GOT3 (cell line): ENCODE results near the gene SLC1A3.
"Not testable (repeated sequence)": the region's sequence is repeated elsewhere in the genome, so short reads cannot be mapped to it uniquely, and the experiment has no call there.

ENCODE experiments used
- DNase-seq: peaks from one replicate; lab custom pipeline; 2025; ENCODE audit warnings: mixed read lengths; lab: John Stamatoyannopoulos, UW

Gene SLC1A3

DNA sequence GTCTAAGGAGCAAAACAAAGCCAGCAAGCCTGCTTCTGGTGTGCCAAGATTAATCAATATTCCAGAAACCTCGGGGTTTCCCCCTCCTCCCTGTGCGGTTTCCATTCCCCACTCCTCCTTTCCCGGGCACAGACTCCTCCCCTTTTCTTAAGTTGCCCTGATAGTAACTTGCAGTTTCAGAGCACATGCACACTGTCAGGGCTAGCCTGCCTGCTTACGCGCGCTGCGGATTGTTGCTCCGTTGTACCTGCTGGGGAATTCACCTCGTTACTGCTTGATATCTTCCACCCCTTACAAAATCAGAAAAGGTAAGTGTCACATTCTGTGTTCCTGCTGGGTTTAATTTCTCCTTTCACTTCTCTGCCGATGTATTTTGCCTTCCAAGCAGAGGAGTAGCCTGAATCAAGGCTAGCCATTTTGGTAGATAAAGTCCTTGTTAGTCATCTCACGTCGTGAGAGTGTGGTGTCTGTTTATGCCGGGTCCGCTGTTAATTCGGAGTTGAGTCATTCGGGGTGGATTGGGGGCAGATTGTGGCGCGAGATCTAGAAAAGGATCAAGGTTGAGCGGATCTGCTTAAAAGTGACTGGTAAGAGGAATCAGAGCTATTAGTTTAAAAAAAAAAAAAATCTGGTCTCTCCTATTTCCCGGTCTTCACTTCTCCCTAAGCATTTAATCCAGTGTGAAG, at the start of gene SLC1A3:
TSS of gene SLC1A3 (plus strand) at position 179 of the 686 bp plus-strand sequence. CDS start 1,818 bp downstream, outside the sequence.
- DNase-seq, result peak; percentile 33

DNA sequence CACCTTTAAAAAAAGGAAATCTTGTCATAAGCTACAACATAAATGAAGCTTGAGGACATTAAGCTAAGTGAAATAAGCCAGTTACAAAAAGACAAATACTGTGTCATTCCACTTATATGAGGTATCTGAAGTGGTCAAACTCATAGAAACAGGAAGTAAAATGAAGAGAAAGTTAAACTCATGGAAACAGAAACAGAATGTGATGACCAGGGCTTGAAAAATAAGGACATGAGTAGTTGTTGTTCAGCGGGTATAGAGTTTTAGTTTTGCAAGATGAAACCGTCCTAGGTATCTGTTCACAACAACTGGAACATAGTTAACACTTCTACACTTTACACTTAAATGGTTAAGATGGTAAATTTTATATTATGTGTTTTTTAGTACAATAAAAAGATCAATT, 47.8 kb upstream of the SLC1A3 start:
- no peak for DNase-seq

DNA sequence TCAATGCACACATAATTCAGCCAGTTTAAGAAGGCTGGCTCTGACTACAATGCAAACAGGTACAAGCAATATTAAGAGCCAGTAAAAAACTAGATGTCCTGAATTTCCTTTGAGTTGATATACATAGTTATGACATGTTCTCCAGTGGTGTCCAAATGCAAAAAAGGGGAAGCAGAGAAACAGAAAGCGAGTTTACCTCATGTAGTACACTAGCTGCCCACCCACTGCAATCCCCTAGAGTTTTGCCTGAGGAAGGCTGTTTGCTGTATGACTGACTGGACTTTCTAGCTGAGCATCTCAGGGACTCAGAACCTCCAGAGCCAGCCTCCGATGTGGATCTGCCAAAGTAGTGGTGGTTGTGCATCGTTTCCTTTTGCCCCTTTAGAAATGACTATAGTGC, 44.8 kb upstream of the SLC1A3 start:
- no peak for DNase-seq

DNA sequence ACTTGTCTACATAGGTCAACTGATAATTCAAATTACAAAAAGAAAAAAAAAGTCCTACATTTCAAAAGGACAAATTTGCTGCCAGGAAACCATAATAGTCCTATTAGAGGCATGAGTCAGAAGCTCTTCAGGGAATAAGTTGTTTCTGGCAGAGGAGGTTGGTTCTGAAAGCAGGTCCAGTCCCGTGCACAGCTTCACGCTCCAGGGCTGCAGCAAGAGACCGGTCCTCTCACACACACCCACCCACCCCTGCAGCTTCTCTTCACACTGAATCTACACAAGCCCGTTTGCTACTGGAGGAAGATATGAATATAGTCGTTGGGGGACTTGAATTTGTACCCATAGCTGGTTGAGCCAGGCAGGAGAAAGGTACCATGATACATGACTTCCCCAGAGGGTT, 36.9 kb upstream of the SLC1A3 start:
- DNase-seq, result no peak

DNA sequence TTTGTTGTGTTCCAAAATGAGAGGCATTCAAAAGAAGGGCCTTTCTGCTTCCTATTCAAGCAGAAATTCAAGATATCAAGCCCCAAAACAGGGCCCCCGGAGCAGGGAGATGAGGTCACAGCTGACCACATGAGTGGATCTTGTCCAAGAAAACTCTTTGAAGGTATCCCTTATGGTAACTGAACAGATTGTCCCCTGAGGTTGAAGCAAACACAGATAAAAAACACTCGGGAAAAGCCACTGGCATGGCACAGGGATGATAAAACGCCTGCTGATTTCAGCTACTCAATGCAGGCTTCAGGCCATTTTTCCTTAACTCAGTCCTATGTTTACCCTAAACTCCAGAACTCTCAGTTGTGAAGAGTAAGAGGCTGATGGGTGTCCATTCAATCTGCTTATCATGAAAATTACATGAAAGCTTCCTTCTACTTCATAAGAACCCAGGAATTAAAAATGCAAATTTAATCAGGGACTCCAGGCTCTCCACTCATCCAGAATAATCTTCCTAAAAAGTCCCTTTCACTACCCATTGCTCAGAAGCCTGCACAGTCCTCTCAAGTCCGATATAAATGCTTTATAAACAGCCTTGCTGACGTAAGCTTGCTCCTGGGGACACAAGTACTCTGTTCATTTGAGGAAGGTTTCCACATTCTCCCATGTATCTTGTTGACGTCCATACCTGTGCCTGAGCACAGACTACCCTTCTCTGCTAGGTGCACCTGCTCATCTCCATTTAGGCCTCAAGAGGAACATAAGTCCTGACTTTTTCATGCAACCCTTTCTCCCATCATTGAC, 35.9 kb upstream of the SLC1A3 start:
- no peak for DNase-seq

DNA sequence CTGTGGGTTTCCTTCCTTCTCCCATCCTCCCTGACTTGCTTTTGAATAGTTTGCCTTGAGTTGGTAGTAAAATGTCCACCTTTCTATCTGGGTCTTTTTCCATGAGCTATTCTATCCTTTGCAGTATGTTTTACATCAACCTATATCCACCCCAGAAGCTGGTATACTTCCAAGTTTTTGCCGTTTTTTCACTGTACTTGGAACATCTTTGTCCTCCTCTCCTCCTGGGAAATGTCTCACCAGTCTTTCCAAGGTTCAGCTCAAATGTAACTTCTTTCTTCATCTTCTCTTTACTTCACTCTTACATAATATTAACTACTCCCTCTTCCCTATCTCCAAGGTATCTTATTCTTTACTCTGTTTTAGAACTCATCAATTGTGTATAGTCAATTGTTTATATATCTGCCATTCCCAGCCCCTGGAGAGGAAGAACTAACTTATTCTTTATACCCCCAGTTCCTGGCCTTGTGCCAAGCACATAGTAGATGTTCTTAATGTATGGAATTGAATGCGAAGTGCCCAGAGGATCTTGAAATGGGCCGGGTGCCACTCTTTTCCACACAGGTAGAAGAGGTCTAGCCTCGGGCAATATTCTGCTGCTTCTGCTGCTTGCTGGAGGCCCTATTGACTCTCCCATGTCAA, 34.9 kb upstream of the SLC1A3 start:
- no peak for DNase-seq

DNA sequence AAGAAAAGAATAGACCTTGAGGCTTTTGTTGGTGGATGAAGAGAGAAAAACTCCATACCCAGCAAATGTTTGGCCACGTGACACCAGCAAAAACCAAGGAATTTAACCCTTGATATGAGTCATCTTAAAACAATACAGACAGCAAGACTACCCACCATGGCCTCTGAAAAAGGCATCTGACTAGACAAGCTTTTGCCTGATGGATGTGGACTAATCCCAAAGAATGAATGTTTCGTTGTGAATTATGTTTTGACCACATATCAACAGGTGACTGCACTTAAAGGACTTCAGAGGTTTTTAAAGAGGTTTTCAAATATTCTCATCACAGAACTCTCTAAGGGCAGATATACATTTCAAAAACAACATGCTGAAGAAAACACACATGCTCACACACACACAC, 33.0 kb upstream of the SLC1A3 start:
- no peak for DNase-seq

DNA sequence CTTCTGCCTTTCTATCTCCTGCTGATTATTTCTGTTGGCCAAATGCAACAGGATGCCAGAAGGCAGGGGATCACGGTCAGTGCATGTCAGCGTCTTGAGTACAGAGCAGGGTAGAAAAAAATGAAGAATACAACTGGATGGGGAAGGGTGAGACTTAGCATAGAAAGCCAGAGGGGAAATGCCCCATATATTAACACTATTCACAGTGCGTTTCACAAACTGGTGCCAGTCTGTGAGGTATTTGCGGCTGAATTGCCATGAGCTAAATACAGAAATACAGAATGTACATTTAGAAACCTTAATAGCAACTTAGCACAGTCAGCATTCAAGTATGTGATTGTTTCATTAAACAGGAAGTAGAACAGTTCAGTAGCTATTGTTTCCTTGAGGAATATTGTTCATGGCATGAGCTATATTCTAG, 31.0 kb upstream of the SLC1A3 start:
- DNase-seq, result no peak

DNA sequence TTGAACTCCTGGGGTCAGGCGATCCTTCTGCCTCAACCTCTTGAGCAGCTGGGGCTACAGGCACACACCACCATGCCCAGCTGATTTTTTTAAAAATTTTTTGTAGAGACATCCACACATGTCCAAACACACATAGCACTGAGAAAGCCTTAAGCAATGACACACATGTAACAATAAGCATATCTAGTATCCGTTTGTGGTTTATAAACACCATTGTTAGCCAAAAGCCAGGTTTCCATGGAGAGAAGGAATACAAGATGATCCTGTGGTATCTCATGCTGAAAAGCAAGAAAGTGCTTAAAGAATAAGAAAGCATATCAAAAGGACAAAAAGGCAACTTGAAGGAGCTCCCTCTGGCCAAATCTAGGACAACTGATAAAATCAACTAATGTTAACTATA, 29.7 kb upstream of the SLC1A3 start:
- DNase-seq, result no peak

DNA sequence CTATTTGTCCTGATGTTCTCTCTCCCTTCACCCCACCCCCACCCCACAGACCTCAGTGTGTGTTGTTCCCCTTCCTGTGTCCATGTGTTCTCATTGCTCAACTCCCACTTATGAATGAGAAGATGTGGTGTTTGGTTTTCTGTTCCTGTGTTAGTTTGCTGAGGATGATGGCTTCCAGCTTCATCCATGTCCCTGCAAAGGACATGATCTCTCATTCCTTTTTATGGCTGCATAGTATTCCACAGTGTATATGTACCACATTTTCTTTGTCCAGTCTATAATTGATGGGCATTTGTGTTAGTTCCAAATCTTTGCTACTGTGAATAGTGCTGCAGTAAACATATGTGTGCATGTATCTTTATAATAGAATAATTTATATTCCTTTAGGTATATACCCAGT, 26.5 kb upstream of the SLC1A3 start:
- not testable (repeated sequence) for DNase-seq

DNA sequence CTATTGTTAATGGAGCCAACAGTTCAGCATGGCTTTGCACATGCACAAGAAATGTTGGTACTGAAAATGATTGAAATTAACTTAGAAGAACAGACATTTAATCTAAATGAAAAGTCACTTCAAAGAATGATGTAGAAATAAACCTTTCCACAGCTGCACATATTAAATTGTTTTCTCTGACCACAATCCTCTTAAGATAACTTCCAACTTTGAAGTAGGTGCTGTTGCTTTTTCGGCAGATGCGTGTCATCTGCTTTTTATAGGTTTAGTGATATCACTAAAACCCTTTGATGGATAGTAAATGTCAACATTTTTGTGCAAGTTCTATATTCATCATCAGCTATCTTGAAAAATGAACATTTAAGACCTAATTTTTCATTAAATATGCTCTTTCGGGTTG, 25.3 kb upstream of the SLC1A3 start:
- no peak for DNase-seq

DNA sequence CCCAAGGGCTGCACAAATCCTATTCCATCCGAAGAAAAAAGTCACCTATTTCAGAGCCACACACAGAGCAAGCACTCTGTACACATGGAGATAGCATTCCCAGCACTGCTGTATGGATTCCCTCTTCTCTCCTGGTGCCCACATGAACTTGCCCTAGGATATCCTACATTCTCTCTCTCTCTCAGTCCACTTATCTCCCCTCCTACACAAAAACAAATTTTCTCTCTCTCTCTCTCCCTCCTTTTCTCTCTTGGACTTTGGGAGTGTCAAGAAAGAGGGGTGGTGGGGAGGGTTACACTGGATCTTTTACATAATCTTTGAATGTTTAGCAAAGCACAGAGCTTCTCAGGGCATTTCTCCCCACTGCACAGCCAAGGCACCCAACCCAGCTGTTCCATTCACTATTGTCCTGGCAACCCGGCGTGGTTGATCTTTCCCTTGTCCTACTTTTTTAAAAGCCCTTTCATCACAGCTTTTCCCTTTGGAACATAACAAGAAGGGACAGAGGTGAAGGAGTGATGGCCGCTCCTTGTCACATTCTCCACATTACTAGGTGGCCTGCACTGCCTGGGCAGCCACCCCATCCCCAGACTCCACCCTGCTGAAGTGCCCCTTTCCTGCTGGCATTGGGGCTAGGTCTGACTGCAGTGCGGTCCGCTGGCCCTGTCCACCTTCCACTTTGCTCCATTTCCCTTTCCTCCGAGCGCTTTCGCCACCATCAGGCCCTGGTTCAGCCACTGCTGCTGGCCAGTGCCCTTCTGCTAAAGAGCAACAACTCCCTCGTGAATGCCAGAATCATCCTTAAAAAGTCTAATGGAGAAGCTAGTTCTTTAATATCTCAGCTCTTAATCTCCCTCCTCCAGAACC, 22.2 kb upstream of the SLC1A3 start:
- no peak for DNase-seq

DNA sequence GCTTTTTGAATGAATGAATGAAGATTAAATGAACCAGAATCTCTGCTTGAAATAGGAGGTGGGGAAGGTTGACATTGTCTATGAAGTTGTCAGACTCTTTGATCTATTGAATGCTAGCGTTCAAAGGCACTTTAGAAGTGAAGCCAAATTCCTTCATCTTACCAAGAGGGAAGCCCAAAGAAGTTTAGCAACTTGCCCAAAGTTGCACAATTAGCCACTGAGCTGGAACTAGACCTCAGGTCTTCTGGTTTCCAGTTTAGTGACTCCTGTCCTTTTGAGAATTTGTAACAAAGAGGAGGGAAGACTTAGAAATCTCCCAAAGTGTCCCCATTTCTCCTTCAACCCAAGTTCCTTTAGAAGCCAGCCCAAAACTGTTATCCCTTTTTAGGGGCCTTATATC, 20.7 kb upstream of the SLC1A3 start:
- DNase-seq, result no peak

DNA sequence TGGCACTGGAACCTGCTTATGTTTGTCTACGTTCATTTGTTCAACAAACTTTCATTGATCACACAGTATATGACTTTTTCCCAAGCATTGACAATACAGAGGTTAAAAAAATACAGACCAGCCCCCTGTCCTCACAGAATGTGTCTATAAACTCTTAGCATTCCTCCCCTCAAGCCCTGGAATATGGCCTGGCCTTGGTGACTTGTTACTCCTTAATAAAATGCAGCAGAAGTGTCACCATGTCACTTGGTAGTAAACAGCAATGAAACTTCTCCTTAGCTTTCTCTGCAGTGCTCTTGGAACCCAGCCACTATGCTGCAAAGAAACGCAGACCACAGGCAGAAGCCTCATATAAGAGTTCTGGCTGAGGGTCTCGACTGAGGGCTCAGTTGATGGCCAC, 19.1 kb upstream of the SLC1A3 start:
- no peak for DNase-seq

DNA sequence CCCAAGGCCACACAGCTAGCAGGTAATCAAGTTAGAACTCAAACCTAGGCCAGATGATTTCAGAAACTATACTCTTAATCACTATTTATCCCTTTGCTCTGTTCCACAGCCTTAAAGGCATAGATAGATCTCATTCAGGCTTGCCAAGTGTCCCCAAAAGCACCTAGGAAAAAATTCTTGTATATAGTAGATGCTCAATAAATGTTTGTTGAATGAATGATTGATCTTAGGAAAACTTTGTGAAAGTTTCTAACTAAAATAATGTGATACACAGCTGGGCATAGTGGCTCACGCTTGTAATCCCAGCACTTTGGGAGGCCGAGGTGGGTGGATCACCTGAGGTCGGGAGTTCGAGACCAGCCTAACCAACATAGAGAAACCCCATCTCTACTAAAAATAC, 16.7 kb upstream of the SLC1A3 start:
- not testable (repeated sequence) for DNase-seq

DNA sequence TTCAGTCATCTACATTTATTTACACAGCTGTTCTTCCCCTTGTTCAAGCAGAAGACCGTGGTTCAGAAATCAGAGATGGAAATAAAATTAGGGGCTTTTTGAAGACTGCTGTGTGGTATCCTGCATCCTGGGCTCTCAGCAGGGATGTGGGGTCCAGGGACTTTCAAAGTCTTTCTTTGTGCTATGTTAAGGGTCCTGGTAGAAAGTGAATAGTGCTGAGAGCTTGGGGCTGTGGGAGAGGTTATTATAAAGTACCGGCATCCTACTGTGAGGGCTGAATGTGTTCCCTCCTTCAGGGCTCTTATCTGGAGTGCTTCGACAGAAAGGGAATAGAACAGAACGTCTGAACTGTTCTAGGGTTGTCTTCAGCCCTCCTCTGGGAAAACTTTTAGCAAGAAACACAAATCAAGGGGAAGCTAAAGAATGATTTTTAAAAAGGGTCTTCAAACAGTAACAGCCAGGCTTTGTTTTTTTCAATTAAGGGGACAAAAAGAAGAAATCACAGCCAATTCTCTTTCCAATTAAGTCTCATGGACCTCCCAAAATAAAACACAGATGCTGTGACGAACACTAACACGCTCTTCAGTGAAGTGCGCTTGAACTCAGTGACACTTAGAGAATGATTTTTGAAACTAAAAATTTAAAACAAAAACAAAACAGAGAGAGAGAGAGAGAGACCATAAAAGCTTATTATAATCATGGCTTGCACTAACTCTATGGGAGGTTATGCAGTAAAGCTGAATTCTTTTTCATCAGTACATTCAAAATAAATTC, 15.7 kb upstream of the SLC1A3 start:
- DNase-seq, result no peak

DNA sequence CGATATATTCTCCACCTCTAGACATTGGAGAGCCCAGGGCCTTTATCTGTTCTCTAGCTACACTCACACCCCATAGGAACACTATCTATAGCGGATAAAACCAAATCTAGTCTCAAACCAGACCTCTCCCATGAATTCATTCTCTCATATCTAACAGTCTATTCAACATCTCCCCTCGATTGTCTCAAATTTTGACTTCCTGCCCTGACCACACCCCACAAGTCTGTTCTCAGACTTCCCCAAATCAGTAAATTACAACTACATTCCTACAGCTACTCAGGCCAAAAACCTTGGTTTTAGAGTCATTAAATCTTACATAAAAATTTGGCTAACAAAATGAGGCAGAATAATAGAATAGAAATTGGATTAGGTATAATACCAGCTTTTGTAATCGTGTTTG, 12.5 kb upstream of the SLC1A3 start:
- no peak for DNase-seq

DNA sequence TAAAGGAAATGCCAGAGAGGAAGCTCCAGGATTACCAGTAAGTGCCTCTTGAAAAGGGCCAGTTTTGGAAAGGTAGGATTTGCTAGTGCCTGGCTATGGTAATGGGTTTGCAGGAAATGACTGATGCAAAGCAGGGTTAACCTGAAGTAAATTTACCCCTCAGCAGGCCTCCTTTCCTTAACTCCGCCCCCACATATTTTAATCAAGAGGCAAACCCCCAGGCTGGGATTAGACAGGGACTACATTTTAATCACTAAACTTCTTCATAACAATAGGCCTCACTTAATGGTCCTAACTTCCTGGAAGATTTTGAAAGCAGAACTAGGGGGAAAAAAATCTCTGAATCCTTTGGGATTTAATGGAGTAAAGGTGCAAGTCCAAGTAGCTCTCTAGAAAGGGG, 10.2 kb upstream of the SLC1A3 start:
- no peak for DNase-seq

DNA sequence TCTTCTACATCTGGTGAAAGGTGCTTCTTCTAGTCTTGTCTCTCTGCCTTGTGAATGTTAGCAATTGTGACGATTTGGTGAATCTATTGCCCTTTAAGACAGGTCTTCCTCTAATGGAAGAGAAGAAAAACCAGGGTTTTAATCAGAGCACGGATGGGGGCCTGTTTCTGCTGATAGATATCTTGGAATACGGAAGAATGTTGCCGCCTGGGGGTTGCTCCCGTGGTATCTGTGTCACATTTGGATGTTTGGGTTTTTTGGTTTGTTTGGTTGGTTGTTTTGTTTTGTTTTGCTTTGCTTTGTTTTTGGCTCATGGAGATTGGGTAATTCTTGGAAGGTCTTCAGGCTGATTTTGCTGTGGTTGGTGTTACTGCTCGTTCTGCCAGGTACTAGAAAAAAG, 9.7 kb upstream of the SLC1A3 start:
- DNase-seq, result no peak

DNA sequence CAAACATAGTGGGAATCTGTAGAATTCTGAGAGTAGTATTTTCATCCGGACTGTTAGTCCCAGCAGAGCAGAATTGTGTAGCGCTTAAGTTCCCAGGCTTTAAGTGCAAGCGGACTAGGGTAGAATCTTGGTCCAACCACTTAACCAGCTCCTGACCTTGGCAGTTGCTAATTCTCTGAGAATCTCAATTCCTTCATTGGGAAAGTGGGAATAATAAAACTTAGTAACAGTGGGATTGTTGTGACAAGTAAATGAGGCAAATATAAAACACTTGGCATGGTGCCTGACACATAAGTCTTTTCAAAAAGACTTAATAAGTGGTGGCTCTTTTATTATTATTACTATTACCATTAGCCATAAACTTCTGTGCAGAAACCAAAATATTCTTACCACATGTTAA, 8.4 kb upstream of the SLC1A3 start:
- DNase-seq, result no peak
